Activated CD4-positive, CD25-positive, alpha-beta regulatory T cell treated with anti-CD3 and anti-CD28 coated beads, Interleukin-2, amount 50 U/mL, for 72 hours (primary cell): Measurements from ENCODE around the gene NUCB1.
A peak's percentile ranks its signal among the peaks of the same experiment; 100 is the strongest.
"Not testable (repeated sequence)": the region's sequence is repeated elsewhere in the genome, so short reads cannot be mapped to it uniquely, and the experiment has no call there.

Source experiments
- DNase-seq: peaks from one replicate; pipeline ENCODE4 v3.0.0; 2021

Gene NUCB1

DNA sequence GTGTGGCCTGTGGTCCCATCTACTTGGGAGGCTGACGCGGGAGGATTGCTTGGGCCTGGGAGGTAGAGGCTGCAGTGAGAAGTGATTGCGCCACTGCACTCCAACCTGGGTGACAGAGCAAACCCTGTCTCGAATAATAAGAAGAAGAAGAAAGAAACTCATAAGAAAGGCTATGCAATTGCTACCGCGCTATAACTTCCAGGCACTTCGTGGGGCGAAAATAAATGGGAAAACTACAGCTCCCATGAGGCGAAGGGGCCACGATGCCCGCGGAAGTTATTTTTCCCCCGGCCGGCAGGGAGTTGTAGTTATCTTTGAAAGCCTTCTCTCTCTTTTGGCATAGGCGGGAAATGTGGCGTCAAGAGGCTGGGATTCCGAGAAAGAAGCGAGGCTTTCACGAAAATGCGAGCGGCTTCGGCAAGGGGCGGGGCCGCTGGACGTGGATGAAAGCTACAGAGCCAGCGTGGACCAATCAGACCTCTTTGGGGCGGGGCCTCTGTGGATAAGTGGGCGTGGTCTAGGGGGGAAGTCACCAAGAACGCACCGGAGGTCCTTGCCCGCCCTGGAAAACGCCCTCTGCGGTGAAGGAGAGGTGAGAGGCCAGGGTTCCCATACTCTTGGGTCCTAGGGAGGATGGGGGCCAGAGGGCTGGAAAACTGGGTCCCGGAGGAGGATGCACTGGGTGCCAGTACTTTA is at the start of gene NUCB1:
TSS of gene NUCB1 (plus strand) at position 532 of the 696 bp plus-strand sequence. CDS start 485 bp downstream, outside the sequence.
- DNase-seq = peak; percentile 98

DNA sequence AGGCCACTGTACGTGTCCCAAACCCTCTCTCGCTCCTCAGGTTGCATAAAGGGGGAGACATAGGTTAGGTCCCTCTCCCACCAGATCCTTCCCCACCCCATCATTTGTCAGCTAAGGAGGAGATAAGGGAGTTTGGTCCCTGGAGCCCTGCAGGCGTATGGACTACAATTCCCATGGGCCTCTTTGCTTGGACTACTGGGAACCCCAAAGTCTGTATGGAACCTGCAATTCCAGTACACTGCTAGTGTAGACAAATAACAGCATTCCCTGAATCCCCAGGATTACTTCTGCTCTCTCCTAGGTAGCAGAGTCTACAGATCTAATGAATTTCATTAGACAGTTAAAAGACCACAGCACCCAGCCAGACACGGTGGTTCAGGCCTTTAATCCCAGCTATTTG is 47.8 kb upstream of the NUCB1 start:
- no peak for DNase-seq

DNA sequence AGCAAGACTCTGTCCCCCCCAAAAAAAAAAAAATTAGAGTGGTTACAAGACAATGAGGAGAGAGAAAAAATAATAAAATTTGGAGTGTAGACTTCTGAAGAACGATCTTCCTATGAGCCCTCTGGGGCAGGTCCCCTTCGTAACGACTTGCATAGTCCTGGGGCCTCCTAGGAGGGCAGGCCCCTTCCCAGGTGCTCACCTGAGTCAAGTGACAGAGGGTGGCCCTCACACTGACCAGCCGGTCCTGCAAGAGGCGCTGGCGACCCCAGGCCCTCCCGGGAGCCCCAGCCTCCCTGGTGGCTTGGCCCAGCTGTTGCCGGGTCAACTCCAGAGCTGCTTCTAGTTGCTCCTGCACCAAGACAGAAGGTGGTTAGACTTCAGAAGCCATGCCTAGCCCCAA is 46.6 kb upstream of the NUCB1 start:
- DNase-seq = no peak

DNA sequence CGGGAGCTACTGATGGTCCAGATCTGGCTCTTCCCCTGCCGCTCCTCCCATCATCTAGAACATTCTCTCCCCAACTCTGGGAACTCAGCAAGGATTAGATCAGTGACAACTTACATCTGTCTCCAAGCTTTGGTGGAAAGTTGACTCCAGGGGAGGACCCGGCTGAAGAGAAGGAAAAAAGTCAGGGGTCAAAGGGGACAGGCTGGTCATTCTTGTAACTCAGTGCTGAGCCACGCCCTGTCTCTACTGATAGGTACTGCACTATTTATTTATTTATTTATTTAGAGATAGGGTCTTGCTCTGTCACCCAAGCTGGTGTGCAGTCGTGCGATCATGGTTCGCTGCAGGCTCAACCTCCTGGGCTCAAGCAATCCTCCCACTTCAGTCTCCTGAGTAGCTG is 46.0 kb upstream of the NUCB1 start:
- no peak for DNase-seq

DNA sequence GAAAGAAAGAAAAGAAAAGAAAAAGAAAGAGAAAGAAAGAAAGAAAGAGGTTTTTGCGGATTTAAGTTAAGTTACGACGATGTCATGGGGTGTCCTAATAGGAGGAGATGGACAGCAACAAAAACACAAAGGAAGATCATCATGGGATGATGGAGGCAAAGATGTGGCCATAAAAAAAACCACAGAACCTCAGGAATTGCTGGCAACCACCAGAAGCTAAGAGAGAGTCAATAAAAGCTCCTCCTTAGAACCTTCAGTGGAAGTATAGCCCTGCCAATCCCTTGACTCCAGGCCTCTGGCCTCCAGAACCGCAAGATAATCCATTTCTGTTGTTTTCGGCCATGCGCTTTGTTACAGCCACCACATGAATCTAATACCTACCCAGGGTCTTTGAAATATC is 43.2 kb upstream of the NUCB1 start:
- DNase-seq = no peak

DNA sequence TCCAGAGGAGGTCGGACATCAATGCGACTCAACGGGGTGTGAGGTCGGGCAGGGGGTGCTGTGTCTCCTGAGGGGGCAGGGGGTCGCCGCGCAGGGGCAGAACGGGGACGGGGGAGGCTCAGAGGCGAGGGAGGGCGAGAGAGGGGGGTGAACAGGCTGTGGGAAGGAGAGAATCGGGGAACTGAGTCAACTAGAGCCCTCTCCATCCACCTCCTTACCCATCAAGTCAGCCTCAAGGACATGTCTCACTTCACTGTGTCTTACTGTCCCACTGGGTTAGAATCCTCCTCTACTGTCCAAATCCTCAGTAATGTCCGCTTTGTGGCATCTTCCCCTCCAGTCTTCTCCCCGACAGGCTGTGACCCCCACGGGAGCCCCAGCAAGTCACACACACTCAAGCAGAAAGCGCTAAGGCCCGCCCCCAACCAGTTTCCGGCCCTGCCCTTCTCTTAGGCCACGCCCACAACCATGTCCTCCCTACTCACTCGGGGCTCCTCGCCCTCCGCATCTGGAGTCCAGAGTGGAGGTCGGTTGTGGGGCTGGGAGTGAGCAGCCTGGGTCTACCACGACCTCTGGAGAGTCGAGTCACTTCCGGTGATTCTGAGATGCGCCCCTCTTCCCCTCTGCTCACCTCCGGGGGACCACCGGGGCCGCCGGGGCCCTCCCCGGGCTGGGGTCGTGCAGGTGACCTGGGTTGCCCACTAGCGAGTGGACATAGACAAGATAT is 41.0 kb upstream of the NUCB1 start:
- peak; percentile 81 for DNase-seq

DNA sequence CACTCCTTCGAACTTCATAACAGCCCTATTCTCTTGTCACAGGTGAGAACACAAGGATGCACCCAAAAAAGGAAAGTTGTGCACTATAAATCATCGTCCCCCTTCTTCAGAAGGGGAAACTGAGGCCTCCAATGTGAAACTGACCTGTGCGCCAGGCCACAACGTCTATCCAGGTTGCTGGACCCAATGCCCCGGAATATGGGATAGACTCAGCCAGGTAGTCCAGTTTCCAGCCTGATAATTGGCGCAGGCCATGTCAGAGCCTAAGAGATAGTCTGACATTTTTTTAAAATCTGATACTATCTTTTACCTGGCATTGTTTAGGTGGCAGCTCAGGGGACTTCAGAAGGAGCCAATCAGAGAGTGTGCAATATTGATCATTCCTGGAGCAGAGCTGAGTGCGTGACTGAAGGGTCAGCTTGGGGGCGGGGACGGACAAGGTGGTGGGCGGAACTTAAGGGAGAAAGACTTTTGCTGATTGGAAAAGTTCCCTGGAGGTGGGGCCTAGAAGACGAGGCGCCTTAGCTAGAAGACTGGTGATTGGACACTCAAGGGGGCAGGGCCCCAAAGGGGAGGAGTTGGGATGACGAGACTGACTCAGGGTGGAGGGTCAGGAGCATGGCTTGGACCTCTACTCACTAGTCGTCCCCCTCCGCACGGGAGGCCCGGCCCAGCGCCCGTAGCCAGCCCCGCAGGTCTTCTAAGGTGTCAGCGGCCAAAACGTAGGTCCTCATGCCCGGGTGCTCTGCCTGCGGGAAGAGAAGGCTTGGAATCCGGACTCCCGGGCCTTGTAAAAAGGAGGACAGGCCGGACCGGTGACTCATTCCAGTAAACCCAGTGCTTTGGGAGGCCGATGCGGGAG is 40.2 kb upstream of the NUCB1 start:
- no peak for DNase-seq

DNA sequence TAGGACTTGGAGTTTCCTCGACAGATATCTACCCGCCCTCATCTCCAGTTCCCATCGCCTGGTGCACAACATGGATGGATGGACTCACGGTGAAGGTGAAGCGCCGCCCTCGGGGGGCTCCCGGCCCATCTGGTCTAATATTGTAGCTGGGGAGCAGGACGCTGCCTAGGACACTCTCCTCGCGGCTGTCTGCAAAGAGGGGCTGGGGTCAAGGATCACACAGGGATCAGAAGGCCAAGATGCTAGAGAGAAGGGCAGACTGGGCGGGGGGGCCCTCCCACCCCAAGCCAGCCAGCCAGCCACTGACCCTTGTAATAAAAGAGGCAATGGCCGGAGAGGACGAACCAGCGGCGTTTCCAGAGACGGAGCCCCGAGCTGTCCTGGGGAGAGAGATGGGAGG is 38.8 kb upstream of the NUCB1 start:
- no peak for DNase-seq

DNA sequence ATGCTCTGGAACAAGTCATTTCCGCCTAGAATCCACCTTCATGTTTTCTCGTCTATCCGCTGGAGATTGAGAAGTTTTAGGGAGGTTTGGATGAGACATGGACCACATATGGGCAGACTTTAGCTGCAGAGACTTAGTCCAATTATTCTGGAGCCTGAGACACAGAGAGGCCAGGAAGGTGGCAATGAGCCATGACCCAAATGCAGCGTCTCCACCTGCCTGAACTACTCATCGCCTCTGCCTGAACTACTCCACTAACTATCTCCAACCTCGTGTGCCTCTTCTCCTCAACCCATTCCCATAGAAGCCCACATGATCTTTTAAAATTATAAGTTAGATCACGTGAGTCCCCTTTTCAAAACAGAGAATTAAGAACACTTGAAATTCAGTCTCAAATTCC is 37.3 kb upstream of the NUCB1 start:
- DNase-seq = no peak

DNA sequence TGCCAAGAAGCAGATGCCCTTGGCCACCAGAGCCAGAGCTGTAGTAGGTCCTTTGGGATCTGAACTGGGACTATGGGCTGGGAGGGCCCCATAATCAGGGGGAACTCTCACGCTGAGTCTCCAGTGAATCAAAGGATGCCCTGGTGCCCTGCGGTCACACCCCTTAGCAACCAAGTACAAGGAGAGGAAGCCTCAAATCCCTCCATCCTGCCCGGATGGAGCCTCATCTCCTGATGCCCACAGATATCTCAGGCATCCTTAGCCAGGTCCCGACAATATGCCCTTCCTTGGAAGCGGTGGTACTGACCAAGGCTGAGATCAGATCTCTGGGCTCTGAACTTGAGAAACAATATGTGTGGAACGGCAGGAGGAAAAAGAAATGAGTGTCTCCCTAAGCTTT is 33.4 kb upstream of the NUCB1 start:
- no peak for DNase-seq

DNA sequence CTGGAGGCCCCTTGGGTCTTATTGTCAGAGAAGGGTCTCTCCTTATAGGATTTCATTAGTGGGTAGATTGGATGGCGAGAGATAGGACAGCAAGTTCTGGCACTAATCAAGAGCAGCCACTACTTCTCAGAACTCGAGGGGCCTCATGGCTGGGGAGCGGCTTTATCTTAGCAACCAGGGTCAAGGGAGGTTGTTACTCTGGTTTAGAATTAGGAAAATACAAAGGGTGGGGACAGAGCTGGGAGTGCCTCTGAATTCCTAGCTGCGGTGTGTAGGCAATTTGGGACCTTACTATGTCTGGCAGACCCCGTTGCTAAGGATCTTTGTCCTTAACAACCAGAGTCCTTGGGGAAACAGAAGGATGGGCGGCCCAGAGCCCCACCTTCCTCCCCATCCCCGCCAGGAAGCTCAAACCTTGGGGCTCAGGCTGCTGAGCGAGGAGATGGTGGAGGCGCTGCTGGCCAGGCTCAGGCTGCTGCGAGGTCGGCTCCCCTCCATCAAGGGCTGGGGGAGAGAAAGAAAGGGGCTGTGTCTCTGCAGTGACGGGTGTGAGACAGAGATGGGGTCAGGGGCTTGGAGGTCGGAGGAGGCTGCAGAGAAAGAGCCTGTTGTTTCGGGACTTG is 32.9 kb upstream of the NUCB1 start:
- no peak for DNase-seq

DNA sequence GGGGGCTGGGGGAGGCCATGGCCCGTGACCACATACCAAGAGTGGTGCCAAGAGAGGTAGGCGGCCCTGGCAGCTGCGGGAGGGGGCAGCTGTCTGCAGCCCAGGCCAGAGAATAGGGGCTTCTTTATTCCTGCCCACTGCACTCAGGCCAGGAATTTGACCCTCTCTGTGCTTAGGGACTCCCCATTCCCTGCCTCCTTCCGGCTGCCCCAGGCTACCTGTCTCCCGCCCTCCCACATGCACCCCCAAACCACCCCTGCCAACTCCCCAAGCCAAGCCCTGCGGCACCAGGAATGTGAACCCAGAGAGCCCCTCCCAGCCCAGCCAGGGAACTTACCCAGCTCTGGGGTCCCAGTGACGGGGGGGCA is 32.4 kb upstream of the NUCB1 start:
- DNase-seq = no peak

DNA sequence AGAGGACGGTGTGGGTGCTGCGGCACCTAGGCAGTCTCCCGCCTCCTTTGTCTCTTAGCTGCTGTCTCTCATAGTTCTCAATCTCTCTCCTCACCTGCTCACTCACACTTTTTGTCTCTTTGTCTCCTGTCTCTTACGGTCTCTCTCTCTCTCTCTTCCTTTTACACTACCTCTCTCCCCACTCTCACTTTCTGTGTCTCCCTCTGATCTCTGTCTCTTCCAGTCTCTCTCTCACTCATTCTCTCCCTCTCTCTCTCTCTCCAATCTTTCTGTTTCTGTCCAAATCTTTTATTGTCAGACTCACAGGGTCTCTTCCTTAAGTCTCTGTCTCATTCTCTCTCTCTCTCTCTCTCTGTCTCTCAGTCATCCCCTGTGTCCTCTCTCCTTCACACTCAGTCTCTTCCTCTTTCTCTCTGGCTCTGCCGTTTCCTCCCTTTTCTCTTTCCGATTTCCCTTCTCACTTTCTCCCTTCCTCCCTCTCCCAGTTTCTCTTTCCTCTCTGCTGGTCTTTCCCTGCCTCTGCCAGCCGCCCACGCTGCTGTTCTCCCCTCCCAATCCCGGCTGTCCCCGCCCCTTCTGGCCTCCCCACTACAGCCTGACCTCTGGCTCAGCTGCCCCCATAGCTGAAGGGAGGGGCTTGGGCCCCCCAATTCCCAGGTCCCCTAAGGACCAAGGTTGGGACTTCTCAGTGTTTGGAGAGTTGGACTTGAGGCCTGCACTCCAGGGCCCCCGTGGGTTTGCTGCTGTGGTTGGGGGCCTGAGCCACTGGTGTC is 31.8 kb upstream of the NUCB1 start, which contains the start of gene PLEKHA4:
TSS of gene PLEKHA4 (minus strand) at position 504 of the 773 bp plus-strand sequence. CDS start 997 bp downstream, outside the sequence.
- DNase-seq = no peak

DNA sequence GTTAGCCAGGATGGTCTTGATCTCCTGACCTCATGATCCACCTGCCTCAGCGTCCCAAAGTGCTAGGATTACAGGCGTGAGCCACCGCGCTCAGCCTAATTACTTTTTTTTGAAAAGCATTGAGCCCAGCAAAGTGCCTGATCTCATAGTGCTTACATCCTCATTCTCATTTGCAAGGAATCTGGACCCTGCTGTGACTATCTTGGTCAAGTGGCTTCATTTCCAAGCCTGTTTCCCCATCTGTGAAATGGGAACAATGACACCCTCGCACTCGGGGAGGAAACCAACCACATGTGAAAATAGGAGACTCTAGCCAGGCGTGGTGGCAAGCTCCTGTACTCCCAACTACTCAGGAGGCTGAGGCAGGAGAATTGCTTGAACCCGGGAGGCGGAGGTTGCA is 30.1 kb upstream of the NUCB1 start:
- no peak for DNase-seq

DNA sequence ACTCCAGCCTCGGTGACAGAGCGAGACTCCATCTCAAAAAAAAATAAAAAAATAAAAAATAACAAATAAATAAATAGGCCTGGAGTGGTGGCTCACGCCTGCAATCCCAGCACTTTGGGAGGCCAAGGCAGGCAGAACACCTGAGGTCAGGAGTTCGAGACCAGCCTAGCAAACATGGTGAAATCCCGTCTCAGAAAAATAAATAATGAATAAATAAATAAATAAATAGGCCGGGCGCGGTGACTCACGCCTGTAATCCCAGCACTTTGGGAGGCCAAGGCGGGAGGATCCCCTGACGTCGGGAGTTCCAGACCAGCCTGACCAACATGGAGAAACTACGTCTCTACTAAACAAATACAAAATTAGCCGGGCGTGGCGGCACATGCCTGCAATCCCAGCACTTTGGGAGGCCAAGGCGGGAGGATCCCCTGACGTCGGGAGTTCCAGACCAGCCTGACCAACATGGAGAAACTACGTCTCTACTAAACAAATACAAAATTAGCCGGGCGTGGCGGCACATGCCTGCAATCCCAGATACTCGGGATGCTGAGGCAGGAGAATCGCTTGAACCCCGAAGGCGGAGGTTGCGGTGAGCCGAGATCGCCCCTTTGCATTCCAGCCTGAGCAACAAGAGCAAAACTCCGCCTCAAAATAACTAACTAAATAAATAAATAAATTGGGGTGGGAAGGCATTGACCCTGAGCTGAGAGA is 28.5 kb upstream of the NUCB1 start:
- not testable (repeated sequence) for DNase-seq

DNA sequence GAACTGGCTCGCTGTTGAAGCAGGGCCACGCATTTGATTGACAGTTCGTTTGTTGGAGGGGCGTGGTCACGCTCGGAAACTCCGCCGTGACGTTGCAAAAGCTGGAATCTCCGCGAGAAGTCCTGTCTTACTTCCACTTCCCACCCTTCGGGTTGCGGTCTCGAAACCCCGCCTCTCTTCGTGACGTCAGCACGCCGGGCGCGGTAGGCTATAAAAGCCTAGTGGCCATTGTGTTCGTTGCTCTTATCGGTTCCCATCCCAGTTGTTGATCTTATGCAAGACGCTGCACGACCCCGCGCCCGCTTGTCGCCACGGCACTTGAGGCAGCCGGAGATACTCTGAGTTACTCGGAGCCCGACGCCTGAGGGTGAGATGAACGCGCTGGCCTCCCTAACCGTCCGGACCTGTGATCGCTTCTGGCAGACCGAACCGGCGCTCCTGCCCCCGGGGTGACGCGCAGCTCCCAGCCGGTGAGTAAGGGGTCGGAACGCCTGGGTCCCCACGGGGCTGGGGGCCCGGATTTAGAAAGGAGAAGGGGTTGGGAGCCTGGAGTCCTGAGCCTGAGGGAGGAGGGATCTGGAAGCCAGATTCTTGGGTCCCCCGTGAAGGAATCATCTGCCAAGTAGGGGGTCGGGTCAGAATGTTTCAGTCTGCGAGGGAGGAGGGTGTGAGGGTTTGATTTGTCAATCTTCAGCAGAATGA is 27.8 kb upstream of the NUCB1 start, which contains the start of gene PPP1R15A:
TSS of gene PPP1R15A (plus strand) at position 240 of the 702 bp plus-strand sequence. CDS start 813 bp downstream, outside the sequence.
- DNase-seq = peak; percentile 98

DNA sequence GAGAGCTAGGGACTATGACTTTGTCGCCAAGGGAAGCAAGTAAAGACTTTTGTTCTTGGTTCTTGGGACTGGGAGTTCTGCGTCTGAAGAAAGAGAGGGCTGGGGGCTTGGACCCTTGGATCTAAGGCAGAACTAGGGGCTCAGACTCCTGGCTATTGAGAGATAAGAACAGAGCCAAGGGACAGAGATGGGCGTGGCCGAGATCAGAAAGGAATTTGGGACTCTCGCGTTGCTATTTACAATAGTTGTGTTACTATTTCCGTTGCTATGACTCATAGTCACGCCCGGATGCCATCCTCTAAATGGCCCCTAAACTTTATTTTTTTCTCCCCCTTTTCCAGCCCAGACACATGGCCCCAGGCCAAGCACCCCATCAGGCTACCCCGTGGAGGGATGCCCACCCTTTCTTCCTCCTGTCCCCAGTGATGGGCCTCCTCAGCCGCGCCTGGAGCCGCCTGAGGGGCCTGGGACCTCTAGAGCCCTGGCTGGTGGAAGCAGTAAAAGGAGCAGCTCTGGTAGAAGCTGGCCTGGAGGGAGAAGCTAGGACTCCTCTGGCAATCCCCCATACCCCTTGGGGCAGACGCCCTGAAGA is 27.1 kb upstream of the NUCB1 start:
- peak; percentile 65 for DNase-seq

DNA sequence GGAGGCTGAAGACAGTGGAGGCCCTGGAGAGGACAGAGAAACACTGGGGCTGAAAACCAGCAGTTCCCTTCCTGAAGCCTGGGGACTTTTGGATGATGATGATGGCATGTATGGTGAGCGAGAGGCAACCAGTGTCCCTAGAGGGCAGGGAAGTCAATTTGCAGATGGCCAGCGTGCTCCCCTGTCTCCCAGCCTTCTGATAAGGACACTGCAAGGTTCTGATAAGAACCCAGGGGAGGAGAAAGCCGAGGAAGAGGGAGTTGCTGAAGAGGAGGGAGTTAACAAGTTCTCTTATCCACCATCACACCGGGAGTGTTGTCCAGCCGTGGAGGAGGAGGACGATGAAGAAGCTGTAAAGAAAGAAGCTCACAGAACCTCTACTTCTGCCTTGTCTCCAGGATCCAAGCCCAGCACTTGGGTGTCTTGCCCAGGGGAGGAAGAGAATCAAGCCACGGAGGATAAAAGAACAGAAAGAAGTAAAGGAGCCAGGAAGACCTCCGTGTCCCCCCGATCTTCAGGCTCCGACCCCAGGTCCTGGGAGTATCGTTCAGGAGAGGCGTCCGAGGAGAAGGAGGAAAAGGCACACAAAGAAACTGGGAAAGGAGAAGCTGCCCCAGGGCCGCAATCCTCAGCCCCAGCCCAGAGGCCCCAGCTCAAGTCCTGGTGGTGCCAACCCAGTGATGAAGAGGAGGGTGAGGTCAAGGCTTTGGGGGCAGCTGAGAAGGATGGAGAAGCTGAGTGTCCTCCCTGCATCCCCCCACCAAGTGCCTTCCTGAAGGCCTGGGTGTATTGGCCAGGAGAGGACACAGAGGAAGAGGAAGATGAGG is 26.4 kb upstream of the NUCB1 start:
- DNase-seq = no peak
